Spleen (tissue), 7 donors: Measurements from ENCODE around the gene SULT1A3.

Experiments used
- POLR2A ChIP-seq, 3 donors: fragments of 450-650 bp; IDR thresholded peaks; one replicate each; pipeline ENCODE4 v1.5.1; 2017; ENCODE audit warnings: antibody characterized with exemption in 3 of 3, mild to moderate bottlenecking in 1 of 3
- TF ChIP-seq, protein P1 (sequence below), 11 experiments: fragments of 200-600 bp in 7 of 11; fragments of 450-650 bp in 4 of 11; sonication (generic) in 4 of 11; IDR thresholded peaks in 8 of 11; conservative IDR thresholded peaks in 3 of 11; 1 replicate in 7 of 11; 2 replicates in 4 of 11; pipeline versions ENCODE4 v1.4.0 to v1.8.0; 2016 to 2021; ENCODE audit warnings: antibody characterized with exemption in 11 of 11, inconsistent platforms in 4 of 11, mild to moderate bottlenecking in 1 of 11
- donor health status: DM: no; HTN: no; CAD: no; lungs with moderate emphysema.
- donor health status: DM: no; HTN: no; CAD: no.
- donor health status: DM: no; HTN: no; CAD: no.

DNA sequence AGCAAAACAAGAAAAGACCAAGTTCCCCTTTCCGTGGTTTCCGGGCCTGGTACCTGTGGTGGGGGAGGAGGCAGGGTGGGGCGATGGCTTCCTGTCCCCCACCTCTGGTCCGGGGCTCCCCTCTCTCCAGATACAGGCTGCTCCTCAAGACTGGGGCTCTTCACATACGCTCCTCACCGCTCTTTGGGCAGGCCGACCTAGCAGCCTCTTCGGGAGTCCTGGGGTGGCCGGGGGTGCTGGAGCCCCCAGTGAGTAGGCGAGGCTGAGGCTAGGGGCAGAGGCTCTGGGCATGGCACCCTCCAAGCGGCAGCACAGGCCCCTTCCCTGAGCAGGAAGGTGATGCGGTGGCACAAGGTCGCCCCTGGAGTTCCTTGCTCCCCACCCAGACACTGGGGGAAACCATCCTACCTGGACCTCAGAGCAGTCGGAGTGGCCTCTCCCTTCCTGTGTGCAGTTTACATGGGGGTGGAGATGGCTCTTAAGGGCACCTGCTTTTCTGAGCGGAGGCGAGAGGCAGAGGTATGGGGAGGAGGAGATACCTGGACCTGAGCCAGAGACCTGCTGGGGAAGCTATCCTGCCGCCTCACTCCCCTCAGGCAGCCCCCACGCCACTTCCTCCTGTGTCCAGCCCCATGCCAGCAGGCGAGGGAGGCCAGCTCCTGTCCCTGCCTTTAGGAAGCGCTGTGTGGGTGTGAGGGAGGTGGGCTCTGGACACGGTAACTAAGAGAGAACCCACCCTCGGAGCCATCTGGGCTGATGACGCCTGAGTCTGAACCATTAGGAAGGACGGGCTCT is 14.8 kb upstream of the SULT1A3 start:
- TF ChIP-seq, protein P1, sequence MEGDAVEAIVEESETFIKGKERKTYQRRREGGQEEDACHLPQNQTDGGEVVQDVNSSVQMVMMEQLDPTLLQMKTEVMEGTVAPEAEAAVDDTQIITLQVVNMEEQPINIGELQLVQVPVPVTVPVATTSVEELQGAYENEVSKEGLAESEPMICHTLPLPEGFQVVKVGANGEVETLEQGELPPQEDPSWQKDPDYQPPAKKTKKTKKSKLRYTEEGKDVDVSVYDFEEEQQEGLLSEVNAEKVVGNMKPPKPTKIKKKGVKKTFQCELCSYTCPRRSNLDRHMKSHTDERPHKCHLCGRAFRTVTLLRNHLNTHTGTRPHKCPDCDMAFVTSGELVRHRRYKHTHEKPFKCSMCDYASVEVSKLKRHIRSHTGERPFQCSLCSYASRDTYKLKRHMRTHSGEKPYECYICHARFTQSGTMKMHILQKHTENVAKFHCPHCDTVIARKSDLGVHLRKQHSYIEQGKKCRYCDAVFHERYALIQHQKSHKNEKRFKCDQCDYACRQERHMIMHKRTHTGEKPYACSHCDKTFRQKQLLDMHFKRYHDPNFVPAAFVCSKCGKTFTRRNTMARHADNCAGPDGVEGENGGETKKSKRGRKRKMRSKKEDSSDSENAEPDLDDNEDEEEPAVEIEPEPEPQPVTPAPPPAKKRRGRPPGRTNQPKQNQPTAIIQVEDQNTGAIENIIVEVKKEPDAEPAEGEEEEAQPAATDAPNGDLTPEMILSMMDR (IDR thresholded peaks at IDR 0.05 in 8 of 11, conservative IDR thresholded peaks at IDR 0.05 in 3 of 11): no peak
- peak in 2 of 3 donors; percentile 29 for TF ChIP-seq POLR2A (IDR thresholded peaks at IDR 0.05)
